Testis (tissue), 2 donors: ENCODE data around the gene LPAR2.
"Not testable (repeated sequence)": the region's sequence is repeated elsewhere in the genome, so short reads cannot be mapped to it uniquely, and the experiment has no call there.

ENCODE experiments used
- CTCF ChIP-seq, 3 experiments: fragments of 450-650 bp in 2 of 3; fragments of 200-600 bp in 1 of 3; sonication (generic) in 1 of 3; IDR thresholded peaks; one replicate each; pipeline ENCODE4 v1.5.1; 2016 to 2019; ENCODE audit warnings: antibody characterized with exemption in 3 of 3, mild to moderate bottlenecking in 2 of 3, moderate library complexity in 1 of 3
- POLR2A ChIP-seq: fragments of 450-650 bp; IDR thresholded peaks from one replicate; pipeline ENCODE4 v1.6.1; 2017; ENCODE audit warnings: antibody characterized with exemption, mild to moderate bottlenecking, moderate library complexity

GRCh38 chr19:19606686-19607085, 21.3 kb downstream of the LPAR2 start:
- TF ChIP-seq POLR2A; CTCF (IDR thresholded peaks at IDR 0.05): not testable (repeated sequence)
